ENCODE results near the gene FITM2. TPM values are rescaled to one million over a fixed set of nuclear protein-coding genes. Genes with fewer than 3 reads are reported as not detected.
"Not testable (repeated sequence)": the region's sequence is repeated elsewhere in the genome, so short reads cannot be mapped to it uniquely, and the experiment has no call there.

The FITM2 gene
- total RNA-seq, 1 experiment from 2014 or later, result 6.9 TPM

DNA sequence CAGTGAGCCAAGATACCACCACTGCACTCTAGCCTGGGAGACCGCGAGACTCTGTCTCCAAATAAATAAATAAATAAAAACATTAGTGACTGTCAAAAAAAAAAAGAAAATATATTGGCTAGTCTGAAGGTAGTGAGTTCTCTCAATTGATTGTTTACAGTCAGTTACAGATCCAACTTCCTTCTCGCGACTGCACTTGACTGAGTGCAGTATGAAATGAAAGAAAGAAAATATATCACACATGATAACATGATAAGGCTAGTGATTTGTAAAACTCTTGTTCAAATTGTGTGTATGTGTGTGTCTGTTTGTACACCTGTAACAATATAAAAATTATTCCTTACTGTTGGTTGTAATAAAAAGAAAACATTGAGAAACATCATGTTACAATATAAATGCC lies 33.7 kb upstream of the FITM2 start:
- Histone ChIP-seq H3K27me3 (replicated peaks) (no peaks in the 10 kb centered on the region), H3K9me3 (replicated peaks) (no peaks in the 10 kb centered on the region), H3K36me3 (no peaks in the 10 kb centered on the region), H3K27ac (no peak overlapping the region), H3K4me1 (replicated peaks) (no peaks in the 10 kb centered on the region), H3K4me3 (no peak overlapping the region)
- DNase-seq (ENCODE audit: low read depth in 1 of 2, low spot score in 2 of 2), result no peak

DNA sequence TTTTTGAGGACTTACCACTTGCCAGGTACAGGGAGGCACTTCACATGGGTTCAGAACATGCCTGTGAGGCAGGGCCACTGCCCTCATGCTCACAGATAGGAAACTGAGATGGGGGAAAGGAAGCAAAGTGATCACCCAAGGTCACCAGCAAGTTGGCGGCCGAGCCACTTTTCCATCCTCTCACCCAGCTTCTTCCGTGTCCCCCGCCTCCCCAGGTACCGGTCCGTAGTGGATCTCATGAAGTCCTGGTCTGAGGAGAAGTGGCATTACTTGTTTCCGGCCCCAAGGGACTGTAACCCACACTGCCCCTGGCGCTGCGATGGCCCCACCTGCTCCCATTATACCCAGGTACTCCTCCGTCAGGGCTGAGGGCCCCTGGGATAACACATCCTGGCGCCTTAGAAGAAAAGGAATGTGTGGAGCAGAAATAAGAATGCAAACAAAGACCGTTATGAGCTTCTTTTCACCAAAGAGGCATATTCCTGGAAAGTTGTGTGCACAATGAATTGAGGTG lies 32.2 kb upstream of the FITM2 start:
- Histone ChIP-seq H3K27me3 (replicated peaks) (no peaks in the 10 kb centered on the region), H3K27ac (no peak overlapping the region), H3K4me1 (replicated peaks) (no peaks in the 10 kb centered on the region), H3K4me3 (no peak overlapping the region), H3K36me3 (no peaks in the 10 kb centered on the region), H3K9me3 (replicated peaks) (no peaks in the 10 kb centered on the region)
- no peak for DNase-seq (ENCODE audit: low read depth in 1 of 2, low spot score in 2 of 2)

DNA sequence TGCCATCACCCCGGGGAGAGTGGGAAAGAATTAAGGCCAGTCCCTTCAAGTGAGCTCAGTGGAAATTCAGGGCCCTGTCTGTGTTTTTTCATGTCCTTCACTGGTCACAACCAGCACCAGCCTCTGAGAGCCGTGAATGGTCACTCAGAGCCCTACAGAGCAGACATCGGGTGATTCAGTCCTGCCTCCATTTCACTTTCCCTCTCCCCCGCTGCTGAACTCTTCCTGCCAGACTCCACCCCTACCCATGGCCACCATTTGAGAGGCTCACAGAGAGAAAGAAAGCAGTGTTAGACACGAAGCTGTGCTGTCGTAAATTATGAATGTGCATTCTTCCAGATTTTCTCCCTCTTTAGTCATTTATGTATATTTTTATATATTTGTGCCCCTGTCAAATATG lies 31.2 kb upstream of the FITM2 start:
- Histone ChIP-seq H3K36me3 (no peaks in the 10 kb centered on the region), H3K4me3 (no peak overlapping the region), H3K4me1 (replicated peaks) (no peaks in the 10 kb centered on the region), H3K9me3 (replicated peaks) (no peaks in the 10 kb centered on the region), H3K27me3 (replicated peaks) (no peaks in the 10 kb centered on the region), H3K27ac (no peak overlapping the region)
- DNase-seq (ENCODE audit: low read depth in 1 of 2, low spot score in 2 of 2), result no peak

DNA sequence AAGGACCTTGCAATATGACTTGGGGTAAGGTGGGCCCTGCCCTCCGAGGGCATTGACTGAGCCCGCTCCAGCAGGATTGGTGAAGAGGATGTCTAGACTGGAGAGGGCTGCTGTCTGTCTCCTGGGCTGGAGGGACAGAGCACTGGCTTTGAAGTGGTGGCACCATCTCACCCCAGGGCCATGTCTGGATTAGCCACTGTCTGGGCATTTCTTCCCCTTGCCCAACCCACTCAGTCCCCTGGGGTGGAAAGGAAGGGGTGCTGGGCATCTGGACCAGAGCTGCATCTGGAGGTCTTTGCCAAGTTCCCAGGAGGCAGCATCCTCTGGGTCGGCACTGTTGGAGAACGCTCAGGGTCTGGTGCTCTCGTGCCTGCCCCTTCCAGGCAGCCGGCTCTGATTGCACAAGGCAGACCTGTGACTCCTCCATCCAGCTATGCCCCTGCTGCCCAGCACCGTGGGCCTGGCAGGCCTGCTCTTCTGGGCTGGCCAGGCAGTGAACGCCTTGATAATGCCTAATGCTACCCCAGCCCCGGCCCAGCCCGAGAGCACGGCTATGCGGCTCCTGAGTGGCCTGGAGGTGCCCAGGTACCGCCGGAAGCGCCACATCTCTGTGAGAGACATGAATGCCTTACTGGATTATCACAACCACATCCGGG lies 25.9 kb upstream of the FITM2 start, which contains the start of gene R3HDML:
Gene R3HDML, plus strand, starts transcription at position 319 of the 656 bp plus-strand sequence. Its CDS starts 115 bp downstream, at position 434.
- no peaks in the 10 kb centered on the region for H3K36me3 ChIP-seq
- no peaks in the 10 kb centered on the region for H3K4me1 ChIP-seq (replicated peaks)
- no peaks in the 10 kb centered on the region for H3K9me3 ChIP-seq (replicated peaks)
- DNase-seq (ENCODE audit: low read depth in 1 of 2, low spot score in 2 of 2), result no peak
- H3K4me3 ChIP-seq, result no peak within 1 kb of the TSS
- H3K27me3 ChIP-seq (replicated peaks), result no peaks in the 10 kb centered on the region
- no peak within 1 kb of the TSS for H3K27ac ChIP-seq

DNA sequence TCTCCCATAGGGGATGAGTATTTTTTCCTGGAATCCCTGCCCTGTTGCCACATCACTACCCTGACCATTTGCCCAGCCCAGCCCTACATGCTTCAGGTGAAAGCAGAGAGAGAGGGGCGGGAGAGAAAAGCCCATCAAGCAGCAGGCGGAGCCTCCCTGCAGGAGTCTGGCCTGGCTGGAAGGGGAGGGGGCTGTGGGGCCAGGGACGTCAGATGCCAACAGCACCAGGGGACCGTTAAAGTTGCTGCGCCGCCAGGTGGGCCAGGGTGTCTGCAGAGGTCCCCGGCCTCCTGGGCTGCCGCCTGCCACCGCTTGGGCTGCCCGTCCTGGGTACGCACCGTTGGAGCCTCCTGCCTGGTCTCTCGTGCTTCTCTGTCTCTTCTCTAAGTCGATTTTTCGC lies 25.1 kb upstream of the FITM2 start:
- DNase-seq (ENCODE audit: low read depth in 1 of 2, low spot score in 2 of 2), result no peak
- H3K4me3 ChIP-seq, result no peak overlapping the region
- no peak overlapping the region for H3K27ac ChIP-seq
- no peaks in the 10 kb centered on the region for H3K4me1 ChIP-seq (replicated peaks)
- H3K36me3 ChIP-seq, result no peaks in the 10 kb centered on the region
- no peaks in the 10 kb centered on the region for H3K27me3 ChIP-seq (replicated peaks)
- H3K9me3 ChIP-seq (replicated peaks), result no peaks in the 10 kb centered on the region

DNA sequence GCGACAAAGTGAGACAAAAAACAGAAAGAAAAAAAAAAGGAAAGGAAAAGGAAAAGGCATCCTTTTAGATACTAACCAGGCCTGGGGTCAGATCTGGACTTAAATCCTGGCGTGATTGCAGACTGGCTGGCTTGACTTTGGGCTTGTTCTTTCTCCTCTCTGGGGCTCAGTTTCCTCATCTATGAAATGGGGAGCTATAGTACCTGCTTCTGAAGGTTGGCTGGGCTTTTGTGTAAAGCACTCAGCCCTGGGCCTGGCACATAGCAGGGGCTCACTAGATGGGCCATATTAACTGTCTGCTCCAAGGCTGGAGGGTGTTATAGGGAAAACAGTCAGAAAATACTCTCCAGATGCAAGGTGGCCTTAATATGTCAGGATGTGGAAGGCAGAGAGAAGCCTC lies 24.7 kb upstream of the FITM2 start:
- no peaks in the 10 kb centered on the region for H3K4me1 ChIP-seq (replicated peaks)
- no peak overlapping the region for H3K27ac ChIP-seq
- H3K36me3 ChIP-seq, result no peaks in the 10 kb centered on the region
- H3K27me3 ChIP-seq (replicated peaks), result no peaks in the 10 kb centered on the region
- no peaks in the 10 kb centered on the region for H3K9me3 ChIP-seq (replicated peaks)
- DNase-seq (ENCODE audit: low read depth in 1 of 2, low spot score in 2 of 2), result no peak
- no peak overlapping the region for H3K4me3 ChIP-seq

DNA sequence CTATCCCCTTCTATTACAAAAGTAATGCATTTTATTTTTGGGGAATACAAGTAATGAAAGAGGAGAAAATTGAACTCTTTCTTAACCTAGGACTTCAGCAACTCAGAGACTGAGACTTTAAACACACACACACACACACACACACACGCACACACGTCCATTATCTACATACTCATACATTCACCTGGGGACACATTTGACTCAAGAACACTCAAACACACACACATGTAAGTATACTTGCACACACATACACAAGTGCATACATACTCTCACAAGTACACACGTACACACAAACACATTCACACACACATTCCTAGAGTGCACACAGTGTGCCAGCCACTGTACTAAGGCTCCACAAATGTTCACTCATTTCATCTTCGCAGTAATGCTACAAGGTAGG lies 23.7 kb upstream of the FITM2 start:
- no peak for DNase-seq (ENCODE audit: low read depth in 1 of 2, low spot score in 2 of 2)
- Histone ChIP-seq H3K9me3 (replicated peaks) (no peaks in the 10 kb centered on the region), H3K4me3 (no peak overlapping the region), H3K4me1 (replicated peaks) (no peaks in the 10 kb centered on the region), H3K27ac (no peak overlapping the region), H3K36me3 (no peaks in the 10 kb centered on the region), H3K27me3 (replicated peaks) (peaks cover 4% of the 10 kb centered on the region; the same call in 1 of the 2 replicates)

DNA sequence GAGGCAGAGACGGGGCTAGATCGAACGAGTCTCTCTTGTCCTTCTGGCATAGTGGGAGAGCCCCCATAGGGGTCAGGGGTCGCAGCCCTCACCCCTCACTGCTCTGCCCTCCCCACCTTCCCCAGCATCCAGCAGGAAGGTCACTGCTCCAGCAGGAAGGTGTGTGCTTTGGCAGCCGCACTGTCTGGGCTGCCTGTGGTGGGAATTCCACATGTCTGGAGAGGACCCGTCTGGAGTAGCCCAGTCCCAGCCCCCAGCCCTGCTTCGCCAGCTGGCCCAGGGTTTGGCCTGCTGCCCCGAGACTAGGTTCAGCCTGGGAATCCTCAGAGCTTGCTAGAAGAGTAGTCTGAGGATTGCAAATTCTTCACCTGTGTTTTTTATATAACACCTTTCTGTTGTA lies 23.3 kb upstream of the FITM2 start:
- Histone ChIP-seq H3K4me3 (no peak overlapping the region), H3K36me3 (no peaks in the 10 kb centered on the region), H3K9me3 (replicated peaks) (no peaks in the 10 kb centered on the region), H3K27ac (no peak overlapping the region), H3K27me3 (replicated peaks) (peaks cover 4% of the 10 kb centered on the region; the same call in 1 of the 2 replicates), H3K4me1 (replicated peaks) (no peaks in the 10 kb centered on the region)
- DNase-seq (ENCODE audit: low read depth in 1 of 2, low spot score in 2 of 2), result no peak

DNA sequence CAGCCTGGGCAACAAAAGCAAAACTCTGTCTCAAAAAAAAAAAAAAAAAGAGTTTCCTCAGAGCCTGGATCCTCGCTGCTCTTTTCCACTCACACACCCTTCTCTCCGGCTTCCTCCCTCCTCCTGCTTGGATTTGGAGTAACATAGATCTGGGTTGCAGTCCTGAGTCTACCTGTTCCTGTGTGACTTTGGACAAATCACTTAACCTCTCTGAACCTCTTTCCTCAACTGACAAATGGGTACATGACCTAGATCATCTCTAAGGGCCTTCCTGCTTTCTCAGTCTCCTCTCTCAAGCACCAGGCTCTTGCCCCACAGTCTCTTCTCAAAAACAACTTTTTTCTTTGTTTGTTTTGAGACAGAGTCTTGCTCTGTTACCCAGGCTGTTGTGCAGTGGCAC lies 20.2 kb upstream of the FITM2 start:
- no peak overlapping the region for H3K27ac ChIP-seq
- peaks cover 12% of the 10 kb centered on the region for H3K27me3 ChIP-seq (replicated peaks)
- no peak overlapping the region for H3K4me3 ChIP-seq
- no peak for DNase-seq (ENCODE audit: low read depth in 1 of 2, low spot score in 2 of 2)
- H3K4me1 ChIP-seq (replicated peaks), result no peaks in the 10 kb centered on the region
- H3K36me3 ChIP-seq, result no peaks in the 10 kb centered on the region
- H3K9me3 ChIP-seq (replicated peaks), result no peaks in the 10 kb centered on the region

DNA sequence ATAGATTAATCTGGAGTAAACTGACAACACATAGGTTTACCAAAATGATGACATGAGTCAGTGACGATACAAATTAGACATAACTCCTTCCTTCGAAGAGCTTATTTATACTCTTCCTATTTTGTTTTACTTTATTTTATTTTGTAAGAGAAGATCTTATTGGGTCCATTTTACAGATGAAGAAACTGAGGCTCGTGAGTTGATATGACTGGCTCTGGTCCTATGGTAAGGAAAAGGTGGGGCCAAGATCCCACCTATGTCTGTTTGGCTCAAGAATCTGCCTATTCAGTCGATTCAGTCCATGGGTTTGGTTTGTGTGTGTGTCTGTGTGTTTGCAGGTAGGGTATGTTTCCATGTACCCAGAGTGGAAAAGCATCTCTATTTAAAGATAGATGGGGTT lies 17.4 kb upstream of the FITM2 start:
- Histone ChIP-seq H3K36me3 (no peaks in the 10 kb centered on the region), H3K4me3 (no peak overlapping the region), H3K27ac (no peak overlapping the region), H3K4me1 (replicated peaks) (no peaks in the 10 kb centered on the region), H3K9me3 (replicated peaks) (no peaks in the 10 kb centered on the region), H3K27me3 (replicated peaks) (peaks cover 12% of the 10 kb centered on the region)
- DNase-seq (ENCODE audit: low read depth in 1 of 2, low spot score in 2 of 2), result no peak

DNA sequence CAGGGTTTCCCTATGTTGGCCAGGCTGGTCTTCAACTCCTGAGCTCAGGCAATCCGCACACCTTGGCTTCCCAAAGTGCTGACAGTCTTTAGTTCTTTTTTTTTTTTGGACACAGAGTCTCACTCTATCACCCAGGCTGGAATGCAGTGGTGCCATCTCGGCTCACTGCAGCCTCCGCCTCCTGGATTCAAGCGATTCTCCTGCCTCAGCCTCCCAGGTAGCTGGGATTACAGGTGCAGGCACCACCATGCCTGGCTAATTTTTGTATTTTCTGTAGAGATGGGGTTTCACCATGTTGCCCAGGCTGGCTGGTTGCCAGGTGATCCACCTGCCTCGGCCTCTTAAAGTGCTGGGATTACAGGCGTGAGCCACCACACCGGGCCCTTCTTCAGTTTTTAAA lies 16.7 kb upstream of the FITM2 start:
- not testable (repeated sequence) for H3K4me1 ChIP-seq (replicated peaks); H3K36me3 ChIP-seq; H3K9me3 ChIP-seq (replicated peaks); H3K4me3 ChIP-seq; H3K27ac ChIP-seq; DNase-seq (ENCODE audit: low read depth in 1 of 2, low spot score in 2 of 2)
- peaks cover 12% of the 10 kb centered on the region for H3K27me3 ChIP-seq (replicated peaks)

DNA sequence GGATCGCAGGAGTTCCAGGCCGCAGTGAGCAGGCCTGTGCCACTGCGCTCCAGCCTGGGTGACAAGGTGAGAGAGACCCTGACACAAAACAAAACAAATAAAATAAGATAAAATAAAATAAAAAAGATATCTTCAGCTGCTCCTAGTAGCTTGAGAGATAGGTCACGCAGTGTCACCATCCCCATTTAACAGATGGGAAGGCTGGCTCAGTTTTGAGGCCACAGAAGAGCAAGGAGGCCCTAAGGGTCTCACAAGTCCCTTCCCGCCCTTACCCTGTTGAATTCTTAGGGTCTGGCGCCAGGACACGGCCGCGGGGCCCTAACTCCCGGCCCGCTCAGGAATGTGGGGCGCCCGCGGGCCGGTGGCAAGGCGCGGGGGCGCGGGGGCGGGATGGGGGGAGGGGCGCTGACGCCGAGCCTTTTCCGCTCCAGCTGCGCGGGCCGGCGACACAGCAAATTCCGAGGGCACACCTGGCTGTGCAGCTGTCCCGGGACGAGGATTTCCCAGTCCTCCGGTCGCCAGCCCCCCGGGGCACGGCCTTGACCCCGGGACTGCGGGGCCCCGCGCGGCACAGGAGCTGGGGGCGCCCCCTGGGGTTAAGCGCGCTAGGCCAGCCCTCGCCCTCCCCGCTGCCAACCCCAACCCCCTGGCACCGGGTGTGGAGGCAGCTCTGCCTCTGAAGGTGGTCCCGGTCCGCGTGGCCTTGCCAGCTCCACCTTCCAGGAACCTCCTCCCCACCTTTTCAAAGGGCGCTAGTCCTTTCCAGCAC lies 15.6 kb upstream of the FITM2 start:
- Histone ChIP-seq H3K27me3 (replicated peaks) (peaks cover 12% of the 10 kb centered on the region), H3K4me1 (replicated peaks) (no peaks in the 10 kb centered on the region), H3K4me3 (no peak overlapping the region)

DNA sequence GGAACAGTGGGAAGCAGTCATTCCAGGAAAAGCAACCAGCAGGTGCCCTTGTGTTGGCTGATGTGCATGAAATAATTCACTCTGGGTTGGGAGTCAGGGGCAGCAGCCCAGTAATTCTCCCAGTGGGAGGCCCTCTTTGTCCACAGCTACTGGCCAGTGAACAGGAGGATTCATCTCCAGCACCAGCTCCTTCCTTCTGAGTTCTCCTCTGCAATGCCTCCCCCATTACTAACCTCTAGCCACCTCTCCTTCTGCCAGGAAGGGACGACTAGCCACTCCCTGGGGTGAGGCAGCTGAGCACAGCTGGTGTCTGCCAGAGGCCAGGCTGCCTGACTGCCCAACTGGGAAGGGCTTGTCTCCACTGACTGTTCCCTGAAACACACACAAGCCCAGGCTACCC lies 13.3 kb upstream of the FITM2 start:
- no peaks in the 10 kb centered on the region; the same call in 1 of the 2 replicates for H3K9me3 ChIP-seq (replicated peaks)
- H3K27ac ChIP-seq, result no peak overlapping the region
- H3K4me3 ChIP-seq, result no peak overlapping the region
- no peaks in the 10 kb centered on the region for H3K36me3 ChIP-seq
- DNase-seq (ENCODE audit: low read depth in 1 of 2, low spot score in 2 of 2), result no peak
- H3K4me1 ChIP-seq (replicated peaks), result no peaks in the 10 kb centered on the region; the same call in 1 of the 2 replicates
- H3K27me3 ChIP-seq (replicated peaks), result peaks cover 8% of the 10 kb centered on the region; the same call in 1 of the 2 replicates

More for the DNA sequence above, 15.6 kb upstream of the FITM2 start:
- no peaks in the 10 kb centered on the region for H3K9me3 ChIP-seq (replicated peaks)
- no peak overlapping the region for H3K27ac ChIP-seq
- no peak for DNase-seq (ENCODE audit: low read depth in 1 of 2, low spot score in 2 of 2)
- H3K36me3 ChIP-seq, result no peaks in the 10 kb centered on the region

DNA sequence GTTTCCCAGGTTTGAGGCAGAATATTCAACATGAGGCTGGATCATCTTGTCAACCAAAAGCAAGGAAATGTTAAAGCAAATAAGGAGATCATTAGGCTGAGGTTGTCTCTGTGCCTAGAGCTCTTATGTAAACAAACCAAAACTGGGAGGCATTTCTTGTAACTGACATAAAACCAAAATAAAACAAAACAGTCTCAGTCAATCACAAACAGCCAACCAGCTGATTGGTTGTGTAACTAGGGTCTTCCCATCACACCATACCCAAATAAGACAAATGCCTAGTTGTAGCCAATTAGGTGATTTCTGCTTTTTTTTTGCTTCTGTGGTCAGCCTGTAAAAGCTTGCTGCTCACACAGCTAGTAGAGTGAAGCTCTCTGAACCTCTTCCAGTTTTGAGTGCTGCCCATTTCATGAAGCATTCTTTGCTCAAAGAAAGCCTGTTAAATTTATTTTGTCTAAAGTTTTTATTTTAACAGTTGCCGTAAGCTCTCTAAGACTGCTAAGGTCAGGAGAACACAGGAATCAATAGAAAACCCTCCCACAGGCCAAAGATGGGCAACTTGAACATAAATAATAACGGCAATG lies 8.9 kb upstream of the FITM2 start:
- Histone ChIP-seq H3K4me3 (no peak overlapping the region), H3K4me1 (replicated peaks) (no peaks in the 10 kb centered on the region; the same call in 1 of the 2 replicates), H3K9me3 (replicated peaks) (no peaks in the 10 kb centered on the region; the same call in 1 of the 2 replicates), H3K27me3 (replicated peaks) (no peaks in the 10 kb centered on the region), H3K36me3 (no peaks in the 10 kb centered on the region), H3K27ac (no peak overlapping the region)
- DNase-seq (ENCODE audit: low read depth in 1 of 2, low spot score in 2 of 2), result no peak
